A673 (cell line): ENCODE results near the gene PLCB2. TPM values are rescaled to one million over a fixed set of nuclear protein-coding genes. Genes with fewer than 3 reads are reported as not detected.
A peak's percentile ranks its signal among the peaks of the same experiment; 100 is the strongest.

Experiments
- BruUV-seq: library from RNA; stranded (reverse); fragments of 400-500 nt; replicated peaks from 2 replicates; lab custom pipeline; 2021; lab: Mats Ljungman, UMichigan
- CTCF ChIA-PET: fragments of 300-600 bp; sonication (Branson Sonifier 250); formaldehyde crosslinking; loops from one replicate; lab custom pipeline; 2022; ENCODE audit warnings: antibody characterized with exemption; lab: Charles Lee
- POLR2A ChIA-PET: fragments of 300-600 bp; sonication (Branson Sonifier 250); formaldehyde crosslinking; loops from one replicate; lab custom pipeline; 2022; ENCODE audit warnings: antibody characterized with exemption; ENCODE audit not compliant: low non-redundant PET; lab: Charles Lee
- DNase-seq: peaks from one replicate; pipeline ENCODE4 v3.0.0-alpha.2; 2015; ENCODE audit warnings: low spot score
- H3K27ac ChIP-seq: fragments of 200-600 bp; sonication (generic); 2 replicates; pipeline ENCODE4 v1.5.1; 2016; ENCODE audit warnings: mixed run types, low read depth, mild to moderate bottlenecking, mixed read lengths, antibody characterized with exemption, low read length; ENCODE audit not compliant: poor library complexity, severe bottlenecking
- H3K27me3 ChIP-seq: fragments of 200-600 bp; sonication (generic); replicated peaks from 2 replicates; pipeline ENCODE4 v1.6.1; 2017; ENCODE audit warnings: mixed run types, low read depth, mild to moderate bottlenecking, mixed read lengths, antibody characterized with exemption, low read length; ENCODE audit not compliant: insufficient read depth, poor library complexity
- H3K36me3 ChIP-seq: fragments of 200-600 bp; sonication (generic); 2 replicates; pipeline ENCODE4 v1.6.1; 2016; ENCODE audit warnings: mixed run types, mild to moderate bottlenecking, mixed read lengths, antibody characterized with exemption, low read length; ENCODE audit not compliant: insufficient read depth, poor library complexity, severe bottlenecking
- H3K4me1 ChIP-seq: fragments of 200-600 bp; sonication (generic); 2 replicates; pipeline ENCODE4 v1.6.1; 2017; ENCODE audit warnings: mixed run types, mild to moderate bottlenecking, mixed read lengths, antibody characterized with exemption, low read length; ENCODE audit not compliant: insufficient read depth, poor library complexity, severe bottlenecking
- H3K4me3 ChIP-seq: fragments of 200-600 bp; sonication (generic); 2 replicates; pipeline ENCODE4 v1.5.1; 2016; ENCODE audit warnings: low read depth, mixed run types, mild to moderate bottlenecking, mixed read lengths, low read length; ENCODE audit not compliant: poor library complexity, severe bottlenecking
- H3K9me3 ChIP-seq: fragments of 200-600 bp; sonication (generic); 2 replicates; pipeline ENCODE4 v1.6.1; 2016; ENCODE audit warnings: mixed run types, low read depth, mild to moderate bottlenecking, mixed read lengths, antibody characterized with exemption, low read length; ENCODE audit not compliant: poor library complexity, severe bottlenecking
- EZH2 ChIP-seq: fragments of 200-600 bp; sonication (generic); IDR thresholded peaks from 2 replicates; pipeline ENCODE4 v1.6.1; 2017; ENCODE audit warnings: borderline replicate concordance, low read depth, mild to moderate bottlenecking, mixed read lengths, antibody characterized with exemption, low read length; ENCODE audit not compliant: poor library complexity, severe bottlenecking
- intact Hi-C: fragments of 100-400 bp; cut with micrococcal nuclease; formaldehyde crosslinking; loops from one replicate; pipeline ENCODE4 v1.10.0; 2022; ENCODE audit not compliant: unreplicated experiment
- total RNA-seq: library from RNA; stranded (reverse); gene quantifications from 2 replicates; pipeline ENCODE4 v1.2.3, GENCODE V29; 2021
- TF ChIP-seq, protein P1 (sequence below): fragments of 300-800, 200-600 bp; sonication (generic); conservative IDR thresholded peaks from 2 replicates; pipeline ENCODE4 v1.5.1; 2017; ENCODE audit warnings: low read depth, mild to moderate bottlenecking, antibody characterized with exemption, low read length, moderate library complexity, mixed read lengths

Gene PLCB2
- total RNA-seq, 1 experiment from 2014 or later: 5.6 TPM

GRCh38 chr15:40241269-40242212 lies 66.2 kb downstream of the PLCB2 start:
- no peaks in the 10 kb centered on the region for H3K9me3 ChIP-seq
- ChIA-PET POLR2A (no interaction called here), CTCF (interaction anchor here (0.6 to 1.5 kb wide), 2 partner anchors 38 to 133 kb away, joined by 3 to 4 read pairs; partner anchors contain the start of gene BMF)
- intact Hi-C loops: no loop called here
- H3K4me1 ChIP-seq: peaks cover 9% of the 10 kb centered on the region
- no TSS peak for BruUV-seq
- no peak for TF ChIP-seq EZH2
- TF ChIP-seq, protein P1, sequence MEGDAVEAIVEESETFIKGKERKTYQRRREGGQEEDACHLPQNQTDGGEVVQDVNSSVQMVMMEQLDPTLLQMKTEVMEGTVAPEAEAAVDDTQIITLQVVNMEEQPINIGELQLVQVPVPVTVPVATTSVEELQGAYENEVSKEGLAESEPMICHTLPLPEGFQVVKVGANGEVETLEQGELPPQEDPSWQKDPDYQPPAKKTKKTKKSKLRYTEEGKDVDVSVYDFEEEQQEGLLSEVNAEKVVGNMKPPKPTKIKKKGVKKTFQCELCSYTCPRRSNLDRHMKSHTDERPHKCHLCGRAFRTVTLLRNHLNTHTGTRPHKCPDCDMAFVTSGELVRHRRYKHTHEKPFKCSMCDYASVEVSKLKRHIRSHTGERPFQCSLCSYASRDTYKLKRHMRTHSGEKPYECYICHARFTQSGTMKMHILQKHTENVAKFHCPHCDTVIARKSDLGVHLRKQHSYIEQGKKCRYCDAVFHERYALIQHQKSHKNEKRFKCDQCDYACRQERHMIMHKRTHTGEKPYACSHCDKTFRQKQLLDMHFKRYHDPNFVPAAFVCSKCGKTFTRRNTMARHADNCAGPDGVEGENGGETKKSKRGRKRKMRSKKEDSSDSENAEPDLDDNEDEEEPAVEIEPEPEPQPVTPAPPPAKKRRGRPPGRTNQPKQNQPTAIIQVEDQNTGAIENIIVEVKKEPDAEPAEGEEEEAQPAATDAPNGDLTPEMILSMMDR: no peak
- no peaks in the 10 kb centered on the region for H3K27me3 ChIP-seq
- no peak overlapping the region for H3K4me3 ChIP-seq
- no peak overlapping the region for H3K27ac ChIP-seq
- H3K36me3 ChIP-seq: no peaks in the 10 kb centered on the region
- DNase-seq: no peak

DNA sequence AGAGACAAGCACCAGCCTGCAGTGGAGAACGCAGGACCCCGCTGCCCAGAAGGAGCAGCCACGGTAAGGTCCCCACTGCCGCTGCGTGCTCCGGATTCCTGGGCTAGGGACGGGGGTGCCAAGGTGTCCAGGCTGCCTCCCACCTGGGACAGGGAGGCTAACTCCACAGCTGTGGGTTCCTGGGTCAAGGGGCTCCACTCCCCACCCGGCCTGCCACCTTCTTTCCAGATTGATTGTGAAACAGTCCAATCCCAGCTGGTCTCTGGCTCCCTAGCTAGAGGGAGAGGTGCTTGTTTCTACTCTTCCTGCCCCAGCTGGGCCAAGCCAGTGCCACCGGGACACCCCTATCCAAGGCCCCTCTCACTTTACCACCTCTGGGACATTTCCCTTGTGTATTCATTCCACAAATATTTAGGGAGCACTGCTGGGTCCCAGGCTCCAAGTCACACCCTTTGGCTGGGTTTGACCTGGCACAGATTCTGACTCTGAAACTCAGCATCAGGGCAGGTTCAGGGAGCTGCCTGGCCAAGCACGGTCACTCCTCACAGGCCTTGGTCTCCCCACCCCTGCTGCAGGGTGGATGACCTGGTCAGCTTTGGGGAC lies 67.0 kb downstream of the PLCB2 start:
- Histone ChIP-seq H3K27ac (no peak overlapping the region), H3K9me3 (no peaks in the 10 kb centered on the region), H3K27me3 (no peaks in the 10 kb centered on the region), H3K36me3 (no peaks in the 10 kb centered on the region), H3K4me3 (no peak overlapping the region), H3K4me1 (peaks cover 9% of the 10 kb centered on the region)
- intact Hi-C loops: no loop called here
- BruUV-seq: no TSS peak
- CTCF ChIA-PET: interaction anchor here (0.5 to 1.5 kb wide), 2 partner anchors 38 to 207 kb away, joined by 4 read pairs; no protein-coding TSS in a partner anchor
- POLR2A ChIA-PET: no interaction called here
- no peak for DNase-seq
- TF ChIP-seq, protein P1: no peak
- TF ChIP-seq EZH2: no peak

- POLR2A ChIA-PET: interaction anchor here (0.6 kb wide), 1 partner anchor 13 kb away, joined by 3 read pairs; no protein-coding TSS in a partner anchor
- Histone ChIP-seq H3K9me3 (no peaks in the 10 kb centered on the region), H3K36me3 (no peaks in the 10 kb centered on the region), H3K4me3 (peak overlapping the region; percentile 38), H3K27me3 (no peaks in the 10 kb centered on the region), H3K27ac (no peak overlapping the region), H3K4me1 (peaks cover 9% of the 10 kb centered on the region)
- no TSS peak for BruUV-seq
- no peak for TF ChIP-seq EZH2
- TF ChIP-seq, protein P1: no peak
- intact Hi-C loops: no loop called here
- CTCF ChIA-PET: interaction anchor here (0.5 to 1.5 kb wide), 2 partner anchors 39 to 206 kb away, joined by 4 read pairs; no protein-coding TSS in a partner anchor
- no peak for DNase-seq
Measured at GRCh38 chr15:40239693-40240618, 67.8 kb downstream of the PLCB2 start.
